CD14-positive monocyte (primary cell): Measurements from ENCODE around the gene RIC3. TPM values are rescaled to one million over a fixed set of nuclear protein-coding genes. Genes with fewer than 3 reads are reported as not detected.

ENCODE experiments used
- DNase-seq, 3 donors: peaks; one replicate each; pipeline ENCODE4 v3.0.0-alpha.2; 2011 to 2022
- H2AFZ ChIP-seq: 2 replicates; pipeline ENCODE4 v1.6.0; 2012; ENCODE audit warnings: mild to moderate bottlenecking, low read depth, low read length, inconsistent platforms; ENCODE audit not compliant: insufficient read depth, poor library complexity, severe bottlenecking
- H3K27ac ChIP-seq, 2 donors: 1 replicate in 1 of 2; 2 replicates in 1 of 2; pipeline ENCODE4 v1.5.1; 2012 to 2013; ENCODE audit warnings: low read length in 2 of 2, control low read depth in 1 of 2, inconsistent platforms in 1 of 2, low read depth in 1 of 2, mild to moderate bottlenecking in 1 of 2
- H3K27me3 ChIP-seq, 2 donors: one replicate each; pipeline versions ENCODE4 v1.6.0 to v1.6.1; 2011 to 2013; ENCODE audit warnings: low read length in 2 of 2; ENCODE audit not compliant: control insufficient read depth in 2 of 2, insufficient read depth in 2 of 2
- H3K36me3 ChIP-seq, 2 donors: replicated peaks in 1 of 2; 1 replicate in 1 of 2; 2 replicates in 1 of 2; pipeline versions ENCODE4 v1.5.1 to v1.6.1; 2012 to 2013; ENCODE audit warnings: low read length in 2 of 2, control low read depth in 1 of 2, inconsistent platforms in 1 of 2, mild to moderate bottlenecking in 1 of 2; ENCODE audit not compliant: insufficient read depth in 2 of 2, control insufficient read depth in 1 of 2
- H3K4me1 ChIP-seq, 2 donors: 1 replicate in 1 of 2; 2 replicates in 1 of 2; pipeline versions ENCODE4 v1.5.1 to v1.6.1; 2012 to 2013; ENCODE audit warnings: low read length in 2 of 2, control low read depth in 1 of 2, inconsistent platforms in 1 of 2, mild to moderate bottlenecking in 1 of 2, moderate library complexity in 1 of 2; ENCODE audit not compliant: insufficient read depth in 2 of 2, control insufficient read depth in 1 of 2
- H3K4me2 ChIP-seq: replicated peaks from 2 replicates; pipeline ENCODE3; 2012; ENCODE audit warnings: low read length, moderate library complexity, mild to moderate bottlenecking; ENCODE audit not compliant: poor library complexity, severe bottlenecking; ENCODE audit errors: extremely low read depth
- H3K4me3 ChIP-seq, 3 experiments: fragments of 200-600 bp in 1 of 3; sonication (generic) in 1 of 3; replicated peaks in 1 of 3; 1 replicate in 2 of 3; 2 replicates in 1 of 3; pipeline ENCODE4 v1.5.1; 2011 to 2013; ENCODE audit warnings: low read length in 3 of 3, mild to moderate bottlenecking in 3 of 3, control low read depth in 2 of 3, low read depth in 2 of 3, inconsistent platforms in 1 of 3, moderate library complexity in 1 of 3
- H3K79me2 ChIP-seq: 2 replicates; pipeline ENCODE4 v1.6.0; 2012; ENCODE audit warnings: mild to moderate bottlenecking, control low read depth, inconsistent platforms, low read length, moderate library complexity; ENCODE audit not compliant: insufficient read depth
- H3K9ac ChIP-seq: 2 replicates; pipeline ENCODE4 v1.6.0; 2017; ENCODE audit warnings: low read length, mild to moderate bottlenecking; ENCODE audit not compliant: insufficient read depth, poor library complexity, severe bottlenecking
- H3K9me3 ChIP-seq, 2 donors: replicated peaks in 1 of 2; 1 replicate in 1 of 2; 2 replicates in 1 of 2; pipeline versions ENCODE4 v1.5.1 to v1.6.1; 2012 to 2013; ENCODE audit warnings: low read length in 2 of 2, control low read depth in 1 of 2; ENCODE audit not compliant: control insufficient read depth in 1 of 2, insufficient read depth in 1 of 2
- H4K20me1 ChIP-seq: 2 replicates; pipeline ENCODE4 v1.6.0; 2012; ENCODE audit warnings: mild to moderate bottlenecking, low read length, control low read depth, moderate library complexity; ENCODE audit not compliant: insufficient read depth
- H3K27ac Mint-ChIP-seq, 7 donors: one replicate each; pipeline ENCODE4 v1.8.0; 2020; ENCODE audit warnings: mild to moderate bottlenecking in 7 of 7, mixed read lengths in 7 of 7, moderate library complexity in 6 of 7, inconsistent platforms in 2 of 7
- H3K27me3 Mint-ChIP-seq, 3 donors: one replicate each; pipeline ENCODE4 v1.8.0; 2021 to 2022; ENCODE audit warnings: low read depth in 3 of 3, mild to moderate bottlenecking in 3 of 3, mixed read lengths in 3 of 3, moderate library complexity in 3 of 3, inconsistent platforms in 1 of 3
- H3K36me3 Mint-ChIP-seq, 2 donors: one replicate each; pipeline ENCODE4 v1.8.0; 2020; ENCODE audit warnings: mixed read lengths in 2 of 2, inconsistent platforms in 1 of 2, mild to moderate bottlenecking in 1 of 2
- H3K4me1 Mint-ChIP-seq: one replicate; pipeline ENCODE4 v1.8.0; 2020; ENCODE audit warnings: mild to moderate bottlenecking, mixed read lengths
- H3K4me3 Mint-ChIP-seq, 2 donors: one replicate each; pipeline ENCODE4 v1.8.0; 2020; ENCODE audit warnings: mild to moderate bottlenecking in 2 of 2, mixed read lengths in 2 of 2, moderate library complexity in 1 of 2
- H3K9me3 Mint-ChIP-seq, 7 donors: one replicate each; pipeline ENCODE4 v1.8.0; 2020 to 2022; ENCODE audit warnings: mixed read lengths in 7 of 7, mild to moderate bottlenecking in 6 of 7, moderate library complexity in 6 of 7, inconsistent platforms in 2 of 7
- WGBS: methylation state at CpG from one replicate; pipeline ENCODE4 v1.1.5; 2013; ENCODE audit warnings: missing lambda C conversion rate; ENCODE audit not compliant: insufficient coverage; 5-methylcytosine and 5-hydroxymethylcytosine counted together
- intact Hi-C, 2 donors: fragments of 100-400 bp; cut with micrococcal nuclease; formaldehyde crosslinking; loops; one replicate each; pipeline versions ENCODE4 v1.15.0 to v1.15.1; 2023
- polyA plus RNA-seq, 3 donors: library from polyadenylated mRNA; depleted of rRNA in 1 of 3; unstranded in 2 of 3; stranded (reverse) in 1 of 3; fragments of 300-500 nt in 2 of 3; fragments of >200 nt in 1 of 3; fragmentation: Illumina TruSeq in 2 of 3; gene quantifications; 1 replicate in 2 of 3; 2 replicates in 1 of 3; pipeline ENCODE4 v1.2.3, GENCODE V29; 2012 to 2021
- TF ChIP-seq, protein P1 (sequence below): fragments of 200-600 bp; IDR thresholded peaks from one replicate; pipeline ENCODE4 v1.8.0; 2022; ENCODE audit warnings: antibody characterized with exemption, mild to moderate bottlenecking

The RIC3 gene
- polyA plus RNA-seq, 3 donors = 0.17 TPM; not detected in 2

DNA sequence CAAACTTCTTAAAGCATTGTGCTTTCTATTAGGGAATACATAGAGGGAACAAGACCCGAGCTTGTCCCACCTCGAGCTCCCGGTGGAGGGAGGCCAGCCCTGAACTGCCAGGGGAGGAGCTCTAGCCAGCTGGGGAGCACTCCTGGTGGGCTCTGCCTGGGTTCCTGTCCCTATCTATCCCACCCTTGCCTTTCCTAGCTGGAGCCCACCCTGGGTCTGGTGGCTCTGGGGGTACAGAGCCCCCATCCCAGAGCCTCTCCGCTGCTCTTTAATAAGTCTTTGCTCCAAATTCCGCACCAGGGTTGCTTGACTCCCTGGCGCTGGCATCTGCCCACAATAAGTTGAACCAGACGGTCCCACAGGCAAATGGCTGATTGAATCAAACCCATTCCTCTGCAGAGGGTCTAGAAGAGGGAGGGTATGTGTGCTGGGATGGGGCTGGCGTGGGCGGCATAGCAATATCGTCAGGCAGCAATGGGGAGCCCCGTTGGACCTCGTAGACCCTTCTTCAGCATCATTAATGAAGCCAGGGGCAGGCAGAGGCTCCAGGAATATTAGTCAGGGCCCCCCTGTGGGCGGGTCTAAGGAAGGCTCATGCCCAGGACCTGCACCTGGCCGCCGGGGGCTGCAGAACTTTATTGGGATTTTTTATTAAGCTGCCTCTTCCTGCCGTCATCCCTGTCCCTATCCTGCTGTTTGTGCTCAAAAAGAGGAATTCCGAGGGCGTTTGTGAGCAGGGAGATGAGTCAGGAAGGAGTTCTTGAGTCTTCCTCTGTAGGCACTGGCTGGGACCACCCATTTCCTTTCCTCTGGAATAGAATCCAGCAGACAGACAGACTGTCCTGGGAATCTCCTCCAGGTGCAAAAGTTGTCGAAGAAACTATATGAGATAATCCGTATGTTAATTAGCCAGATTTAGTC, 38.5 kb upstream of the RIC3 start:
- intact Hi-C loops = no loop called here
- peaks cover 63% of the 10 kb centered on the region for H3K4me1 Mint-ChIP-seq
- no peaks in the 10 kb centered on the region for H3K79me2 ChIP-seq
- peak overlapping the region; percentile 71 to 88 for H3K4me3 Mint-ChIP-seq
- H3K27ac Mint-ChIP-seq = peak overlapping the region; percentile 88 to 96 (median 94)
- peak overlapping the region; percentile 86 to 92 for H3K27ac ChIP-seq
- no peak for DNase-seq
- H3K4me2 ChIP-seq = peak overlapping the region; percentile 63
- H3K4me1 ChIP-seq = peaks cover 63% of the 10 kb centered on the region in 2 donors
- peaks cover 6 to 9% of the 10 kb centered on the region in 2 donors for H3K36me3 Mint-ChIP-seq
- peak overlapping the region; percentile 58 for H3K9ac ChIP-seq
- H3K9me3 Mint-ChIP-seq = peaks cover 0 to 3% (median 0%) of the 10 kb centered on the region in 7 donors
- H3K36me3 ChIP-seq = no peaks in the 10 kb centered on the region
- peak overlapping the region in 1 of 3 experiments; percentile 62 for H3K4me3 ChIP-seq
- H3K27me3 Mint-ChIP-seq = peaks cover 0 to 6% (median 5%) of the 10 kb centered on the region in 3 donors
- no peaks in the 10 kb centered on the region for H4K20me1 ChIP-seq
- TF ChIP-seq, protein P1, sequence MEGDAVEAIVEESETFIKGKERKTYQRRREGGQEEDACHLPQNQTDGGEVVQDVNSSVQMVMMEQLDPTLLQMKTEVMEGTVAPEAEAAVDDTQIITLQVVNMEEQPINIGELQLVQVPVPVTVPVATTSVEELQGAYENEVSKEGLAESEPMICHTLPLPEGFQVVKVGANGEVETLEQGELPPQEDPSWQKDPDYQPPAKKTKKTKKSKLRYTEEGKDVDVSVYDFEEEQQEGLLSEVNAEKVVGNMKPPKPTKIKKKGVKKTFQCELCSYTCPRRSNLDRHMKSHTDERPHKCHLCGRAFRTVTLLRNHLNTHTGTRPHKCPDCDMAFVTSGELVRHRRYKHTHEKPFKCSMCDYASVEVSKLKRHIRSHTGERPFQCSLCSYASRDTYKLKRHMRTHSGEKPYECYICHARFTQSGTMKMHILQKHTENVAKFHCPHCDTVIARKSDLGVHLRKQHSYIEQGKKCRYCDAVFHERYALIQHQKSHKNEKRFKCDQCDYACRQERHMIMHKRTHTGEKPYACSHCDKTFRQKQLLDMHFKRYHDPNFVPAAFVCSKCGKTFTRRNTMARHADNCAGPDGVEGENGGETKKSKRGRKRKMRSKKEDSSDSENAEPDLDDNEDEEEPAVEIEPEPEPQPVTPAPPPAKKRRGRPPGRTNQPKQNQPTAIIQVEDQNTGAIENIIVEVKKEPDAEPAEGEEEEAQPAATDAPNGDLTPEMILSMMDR = no peak
- no peaks in the 10 kb centered on the region for H3K9me3 ChIP-seq
- WGBS = 49% methylated on average over 5 of the region's 20 CpGs
- peak overlapping the region; percentile 83 for H2AFZ ChIP-seq
- H3K27me3 ChIP-seq = no peaks in the 10 kb centered on the region

DNA sequence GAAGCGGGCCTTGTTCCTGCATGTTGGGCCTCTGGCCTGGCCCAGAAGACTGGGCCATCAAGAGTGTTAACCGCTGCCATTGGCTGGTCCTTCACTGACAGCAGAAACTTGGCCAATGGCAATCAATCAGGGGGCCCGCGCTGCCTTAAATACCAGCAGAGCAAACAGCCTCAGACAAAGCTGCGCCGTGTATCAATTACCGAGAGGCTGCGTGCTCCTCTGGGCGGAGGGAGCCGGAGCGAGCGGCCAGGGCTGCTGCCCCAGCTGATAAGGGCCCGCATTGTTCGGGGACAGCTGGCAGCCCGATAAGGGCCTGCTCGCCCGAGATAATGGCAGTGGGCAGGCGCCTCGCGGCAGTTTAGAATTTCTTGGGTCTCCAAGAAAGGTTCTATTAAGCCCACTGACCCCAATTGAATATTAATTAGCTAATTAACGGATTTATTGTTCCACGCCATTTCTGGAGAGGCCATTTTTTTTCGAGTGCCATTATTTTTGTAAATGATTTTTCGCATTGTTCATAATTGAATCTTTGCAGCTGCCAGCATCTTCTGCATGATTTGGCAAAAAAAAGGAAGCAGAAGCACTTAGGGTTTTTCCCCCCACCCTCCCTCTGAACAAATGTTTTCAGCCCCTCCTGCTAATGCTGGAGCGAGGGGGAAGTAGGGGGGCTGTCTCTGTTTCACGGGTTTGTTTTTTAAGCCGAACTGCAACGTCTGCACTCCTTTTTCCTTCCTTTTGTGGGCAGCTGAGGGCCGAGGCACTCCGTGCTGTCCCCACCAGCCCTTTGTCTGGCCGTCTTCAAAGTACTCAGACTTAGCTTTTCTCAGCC, 37.6 kb upstream of the RIC3 start:
- no peaks in the 10 kb centered on the region for H3K27me3 ChIP-seq
- Mint-ChIP-seq H3K4me3 (peak overlapping the region; percentile 71 to 88), H3K27ac (peak overlapping the region; percentile 88 to 96 (median 94)), H3K9me3 (peaks cover 0 to 3% (median 0%) of the 10 kb centered on the region in 7 donors), H3K4me1 (peaks cover 72% of the 10 kb centered on the region), H3K36me3 (peaks cover 6 to 9% of the 10 kb centered on the region in 2 donors), H3K27me3 (peaks cover 0 to 6% (median 5%) of the 10 kb centered on the region in 3 donors)
- no peaks in the 10 kb centered on the region for H4K20me1 ChIP-seq
- TF ChIP-seq, protein P1 = no peak
- DNase-seq = peak; percentile 62 to 76 (median 66)
- peak overlapping the region; percentile 86 to 92 for H3K27ac ChIP-seq
- H3K9ac ChIP-seq = peak overlapping the region; percentile 58
- no peaks in the 10 kb centered on the region for H3K9me3 ChIP-seq
- H3K4me3 ChIP-seq = peak overlapping the region in 2 of 3 experiments; percentile 7 to 62
- H2AFZ ChIP-seq = peak overlapping the region; percentile 83
- H3K4me1 ChIP-seq = peaks cover 72% of the 10 kb centered on the region in 2 donors
- intact Hi-C loops = no loop called here
- no peaks in the 10 kb centered on the region for H3K79me2 ChIP-seq
- no peaks in the 10 kb centered on the region for H3K36me3 ChIP-seq
- WGBS = 5% methylated on average over 20 of the region's 31 CpGs
- H3K4me2 ChIP-seq = peak overlapping the region; percentile 63
